Fibroblast of peridontal ligament (primary cell): ENCODE measurements around the gene DMXL1.
"Not testable (repeated sequence)": the region's sequence is repeated elsewhere in the genome, so short reads cannot be mapped to it uniquely, and the experiment has no call there.

Experiments
- DNase-seq: peaks from one replicate; pipeline ENCODE4 v3.0.0-alpha.2; 2010; ENCODE audit errors: extremely low read depth

The DMXL1 gene

GRCh38 chr5:119212676-119213075, 141.8 kb downstream of the DMXL1 start:
- peak; percentile 26 for DNase-seq

- DNase-seq, result no peak
Observed at GRCh38 chr5:119217183-119217582, 146.3 kb downstream of the DMXL1 start.

GRCh38 chr5:119218830-119219782, 148.2 kb downstream of the DMXL1 start:
- peak; percentile 18 for DNase-seq

- DNase-seq, result no peak
Observed at GRCh38 chr5:119220576-119221197, 149.8 kb downstream of the DMXL1 start.

- DNase-seq, result no peak
Observed at GRCh38 chr5:119221330-119221729, 150.4 kb downstream of the DMXL1 start.

GRCh38 chr5:119229950-119230349, 159.1 kb downstream of the DMXL1 start:
- no peak for DNase-seq

GRCh38 chr5:119238265-119239118, 167.6 kb downstream of the DMXL1 start:
- DNase-seq, result no peak

GRCh38 chr5:119239119-119239417, 168.2 kb downstream of the DMXL1 start:
- no peak for DNase-seq

GRCh38 chr5:119239826-119240225, 168.9 kb downstream of the DMXL1 start:
- DNase-seq, result not testable (repeated sequence)

GRCh38 chr5:119243888-119244287, 173.0 kb downstream of the DMXL1 start:
- no peak for DNase-seq

- no peak for DNase-seq
Observed at GRCh38 chr5:119250946-119251901, 180.3 kb downstream of the DMXL1 start.

- no peak for DNase-seq
Observed at GRCh38 chr5:119255571-119256356, 184.9 kb downstream of the DMXL1 start.

GRCh38 chr5:119257613-119258012, 186.7 kb downstream of the DMXL1 start:
- DNase-seq, result no peak

- DNase-seq, result no peak
Observed at GRCh38 chr5:119263639-119264038, 192.8 kb downstream of the DMXL1 start.

- no peak for DNase-seq
Observed at GRCh38 chr5:119264186-119264585, 193.3 kb downstream of the DMXL1 start.

- DNase-seq, result peak; percentile 96
Observed at GRCh38 chr5:119267958-119268386, 197.1 kb downstream of the DMXL1 start.

GRCh38 chr5:119268387-119269060, 197.6 kb downstream of the DMXL1 start:
- peak; percentile 87 for DNase-seq

- DNase-seq, result peak; percentile 37
Observed at GRCh38 chr5:119269061-119269944, 198.4 kb downstream of the DMXL1 start.

GRCh38 chr5:119270121-119270565, 199.3 kb downstream of the DMXL1 start:
- no peak for DNase-seq
